GM12875 (cell line): Measurements from ENCODE around the gene DMC1.

Experiments
- H3K4me3 ChIP-seq: one replicate; pipeline ENCODE4 v1.5.1; 2011; ENCODE audit warnings: low read depth, low read length, control low read depth
- TF ChIP-seq, protein P1 (sequence below): IDR thresholded peaks from 2 replicates; pipeline ENCODE4 v1.5.1; 2011; ENCODE audit warnings: low read depth, mild to moderate bottlenecking, control low read depth, inconsistent platforms, low read length, moderate library complexity, borderline replicate concordance; ENCODE audit not compliant: insufficient read depth

DMC1 gene

GRCh38 chr22:38487946-38488345 lies 82.0 kb downstream of the DMC1 start:
- TF ChIP-seq, protein P1, sequence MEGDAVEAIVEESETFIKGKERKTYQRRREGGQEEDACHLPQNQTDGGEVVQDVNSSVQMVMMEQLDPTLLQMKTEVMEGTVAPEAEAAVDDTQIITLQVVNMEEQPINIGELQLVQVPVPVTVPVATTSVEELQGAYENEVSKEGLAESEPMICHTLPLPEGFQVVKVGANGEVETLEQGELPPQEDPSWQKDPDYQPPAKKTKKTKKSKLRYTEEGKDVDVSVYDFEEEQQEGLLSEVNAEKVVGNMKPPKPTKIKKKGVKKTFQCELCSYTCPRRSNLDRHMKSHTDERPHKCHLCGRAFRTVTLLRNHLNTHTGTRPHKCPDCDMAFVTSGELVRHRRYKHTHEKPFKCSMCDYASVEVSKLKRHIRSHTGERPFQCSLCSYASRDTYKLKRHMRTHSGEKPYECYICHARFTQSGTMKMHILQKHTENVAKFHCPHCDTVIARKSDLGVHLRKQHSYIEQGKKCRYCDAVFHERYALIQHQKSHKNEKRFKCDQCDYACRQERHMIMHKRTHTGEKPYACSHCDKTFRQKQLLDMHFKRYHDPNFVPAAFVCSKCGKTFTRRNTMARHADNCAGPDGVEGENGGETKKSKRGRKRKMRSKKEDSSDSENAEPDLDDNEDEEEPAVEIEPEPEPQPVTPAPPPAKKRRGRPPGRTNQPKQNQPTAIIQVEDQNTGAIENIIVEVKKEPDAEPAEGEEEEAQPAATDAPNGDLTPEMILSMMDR = no peak
- no peak overlapping the region for H3K4me3 ChIP-seq

DNA sequence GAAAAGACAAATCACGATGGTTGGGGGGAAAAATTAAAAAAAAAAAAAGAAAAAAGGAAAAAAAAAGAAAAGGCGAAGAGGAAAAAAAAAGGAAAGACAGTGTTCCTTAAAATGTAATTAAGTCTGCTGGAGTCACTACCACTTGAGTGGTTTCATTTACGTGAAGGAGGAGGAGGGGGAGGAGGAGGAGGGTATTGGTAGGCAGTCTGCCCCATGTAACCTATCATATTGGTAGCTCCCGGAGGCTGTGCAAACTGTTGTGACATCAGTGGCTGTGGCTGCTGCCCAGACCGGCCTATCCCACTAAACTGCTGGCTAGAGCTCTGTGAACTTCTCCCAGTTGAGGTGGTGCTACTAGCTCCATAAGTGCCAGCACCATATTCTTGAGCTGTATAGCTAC lies 84.2 kb downstream of the DMC1 start:
- TF ChIP-seq, protein P1 = no peak
- H3K4me3 ChIP-seq = no peak overlapping the region

DNA sequence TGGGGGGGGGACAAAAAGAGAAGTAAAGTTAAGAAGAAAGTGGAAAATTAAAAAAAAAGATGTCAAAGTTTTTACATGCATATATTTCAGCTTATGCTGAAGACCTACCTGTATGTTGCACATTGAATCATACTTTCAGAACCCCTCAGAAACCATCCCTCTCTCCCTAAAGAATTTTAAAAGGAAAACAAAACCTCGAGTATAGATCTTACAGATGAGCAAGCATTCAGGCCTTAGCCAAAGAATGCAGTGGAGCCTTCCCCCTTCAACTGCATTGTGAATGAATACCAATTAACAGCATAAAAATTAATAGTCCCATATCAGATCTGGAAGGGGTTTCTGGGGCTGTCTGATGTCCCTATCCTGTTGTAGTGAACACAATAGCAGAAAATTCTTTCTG lies 85.7 kb downstream of the DMC1 start:
- no peak overlapping the region for H3K4me3 ChIP-seq
- TF ChIP-seq, protein P1 = no peak

DNA sequence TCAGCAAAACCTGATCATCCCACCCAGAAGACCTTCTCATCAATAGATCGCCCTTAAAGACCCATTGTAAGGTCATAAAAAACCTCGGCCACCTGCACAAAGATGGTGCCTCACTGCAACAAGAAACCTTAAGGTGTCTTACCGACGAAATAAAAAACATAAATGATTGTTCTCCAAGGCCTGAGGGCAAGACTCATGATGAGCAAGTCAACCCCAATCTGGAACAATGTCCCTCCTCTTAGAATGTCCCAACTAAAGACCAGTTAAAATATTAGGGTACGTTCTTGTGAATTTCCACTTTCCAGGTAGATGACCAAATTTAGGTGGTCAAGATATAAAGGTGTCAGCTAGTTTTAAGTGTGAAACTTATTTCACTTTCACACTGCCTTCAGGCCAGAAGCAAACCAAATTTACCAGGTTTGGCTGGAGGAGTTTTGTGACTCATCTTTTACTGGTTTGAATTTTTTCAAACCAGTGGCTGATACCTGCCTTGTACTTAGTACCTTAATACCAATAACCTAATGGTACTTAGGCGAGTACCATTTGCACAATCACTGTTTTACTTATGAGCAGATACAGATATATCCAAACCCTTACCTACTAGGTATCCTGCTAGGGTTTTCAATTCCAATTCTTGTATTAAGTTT lies 87.2 kb downstream of the DMC1 start:
- TF ChIP-seq, protein P1 = no peak
- H3K4me3 ChIP-seq = no peak overlapping the region

GRCh38 chr22:38481871-38482332 lies 88.1 kb downstream of the DMC1 start:
- TF ChIP-seq, protein P1 = no peak

GRCh38 chr22:38481162-38481870 lies 88.7 kb downstream of the DMC1 start:
- H3K4me3 ChIP-seq = no peak overlapping the region
- TF ChIP-seq, protein P1 = no peak

More at GRCh38 chr22:38481871-38482332, 88.1 kb downstream of the DMC1 start:
- H3K4me3 ChIP-seq = no peak overlapping the region
